Parathyroid adenoma (tissue), 2 donors: ENCODE data around the gene KCNMB2.

Experiments used
- H2AFZ ChIP-seq: fragments of 300-600 bp; sonication (generic); one replicate; pipeline ENCODE4 v1.7.0; 2017; ENCODE audit warnings: antibody characterized with exemption, mild to moderate bottlenecking
- H3K27ac ChIP-seq: fragments of 300-600 bp; sonication (generic); one replicate; pipeline ENCODE4 v1.7.0; 2017
- H3K27me3 ChIP-seq: fragments of 300-600 bp; sonication (generic); one replicate; pipeline ENCODE4 v1.7.0; 2017; ENCODE audit warnings: low read length; ENCODE audit not compliant: control insufficient read depth, insufficient read depth
- H3K36me3 ChIP-seq: fragments of 300-600 bp; sonication (generic); one replicate; pipeline ENCODE4 v1.7.0; 2017; ENCODE audit warnings: low read length; ENCODE audit not compliant: control insufficient read depth, insufficient read depth
- H3K4me1 ChIP-seq: fragments of 300-600 bp; sonication (generic); one replicate; pipeline ENCODE4 v1.7.0; 2017; ENCODE audit warnings: control low read depth
- H3K4me2 ChIP-seq: fragments of 300-600 bp; sonication (generic); one replicate; pipeline ENCODE4 v1.7.0; 2017; ENCODE audit warnings: low read length
- H3K4me3 ChIP-seq: fragments of 300-600 bp; sonication (generic); one replicate; pipeline ENCODE4 v1.7.0; 2017; ENCODE audit warnings: low read depth, low read length
- H3K79me2 ChIP-seq: fragments of 300-600 bp; sonication (generic); one replicate; pipeline ENCODE4 v1.7.0; 2017; ENCODE audit warnings: control low read depth
- H3K9ac ChIP-seq: fragments of 300-600 bp; sonication (generic); one replicate; pipeline ENCODE4 v1.7.0; 2017; ENCODE audit warnings: mild to moderate bottlenecking
- H3K9me3 ChIP-seq: fragments of 300-600 bp; sonication (generic); one replicate; pipeline ENCODE4 v1.7.0; 2017; ENCODE audit warnings: low read length; ENCODE audit not compliant: control insufficient read depth
- CTCF ChIP-seq: fragments of 300-600 bp; sonication (generic); IDR thresholded peaks from one replicate; pipeline ENCODE4 v1.7.0; 2017; ENCODE audit warnings: antibody characterized with exemption, mild to moderate bottlenecking
- donor health status: primary hyperparathyroidism.

The KCNMB2 gene

DNA sequence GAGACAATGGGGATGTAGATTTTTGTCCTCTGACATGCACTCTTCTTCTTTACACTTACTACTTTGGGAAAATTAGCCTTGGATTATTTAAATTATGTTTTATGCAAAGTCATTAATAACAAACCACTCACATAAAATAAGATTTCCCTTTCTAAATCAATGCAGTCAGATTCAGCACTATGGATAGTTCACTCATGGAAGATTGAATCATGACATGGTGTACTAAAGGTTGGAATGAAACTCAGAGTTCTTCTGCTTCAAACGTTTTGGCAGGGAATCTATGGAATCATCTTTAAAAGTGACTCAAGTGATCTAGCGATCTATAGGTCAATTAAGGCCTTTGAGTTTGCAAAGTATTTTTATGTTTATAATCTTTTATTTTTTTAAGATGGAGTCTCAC lies 154.3 kb downstream of the KCNMB2 start:
- Histone ChIP-seq H3K36me3 (no peaks in the 10 kb centered on the region), H3K27ac (no peak overlapping the region), H3K4me3 (no peak overlapping the region), H3K4me2 (no peak overlapping the region), H3K9ac (no peak overlapping the region), H3K9me3 (no peaks in the 10 kb centered on the region), H3K4me1 (no peaks in the 10 kb centered on the region), H2AFZ (no peak overlapping the region), H3K79me2 (no peaks in the 10 kb centered on the region), H3K27me3 (no peaks in the 10 kb centered on the region)
- no peak for TF ChIP-seq CTCF

- Histone ChIP-seq H3K4me3 (no peak overlapping the region), H3K27me3 (no peaks in the 10 kb centered on the region), H3K4me1 (no peaks in the 10 kb centered on the region), H3K4me2 (no peak overlapping the region), H3K27ac (no peak overlapping the region), H3K79me2 (no peaks in the 10 kb centered on the region), H3K9ac (no peak overlapping the region), H3K9me3 (no peaks in the 10 kb centered on the region), H3K36me3 (no peaks in the 10 kb centered on the region), H2AFZ (no peak overlapping the region)
- TF ChIP-seq CTCF = no peak
These were observed 163.1 kb downstream of the KCNMB2 start for GRCh38 chr3:178699364-178699763.

DNA sequence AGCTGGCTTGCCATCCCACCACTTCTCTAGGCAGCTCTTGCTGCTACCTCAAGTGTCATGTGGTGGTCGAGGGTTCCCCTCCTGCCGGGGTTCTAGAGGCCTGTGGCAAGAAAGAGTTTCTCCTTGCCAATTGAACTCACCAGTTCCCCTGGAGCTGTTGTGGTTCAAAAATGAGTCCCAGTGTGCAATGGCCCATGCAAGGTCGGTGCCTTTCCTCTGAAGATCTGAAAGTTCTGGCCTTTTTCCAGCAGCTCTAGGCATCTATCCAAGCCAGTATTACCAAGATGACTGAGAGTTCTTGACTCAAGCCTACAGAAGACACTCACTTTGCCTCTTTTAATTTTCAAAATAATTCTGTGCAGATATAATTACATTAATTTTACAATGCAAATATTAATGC lies 163.6 kb downstream of the KCNMB2 start:
- H3K9ac ChIP-seq = no peak overlapping the region
- no peaks in the 10 kb centered on the region for H3K36me3 ChIP-seq
- H3K79me2 ChIP-seq = no peaks in the 10 kb centered on the region
- H2AFZ ChIP-seq = no peak overlapping the region
- no peaks in the 10 kb centered on the region for H3K27me3 ChIP-seq
- H3K4me3 ChIP-seq = no peak overlapping the region
- H3K4me2 ChIP-seq = no peak overlapping the region
- no peaks in the 10 kb centered on the region for H3K4me1 ChIP-seq
- no peaks in the 10 kb centered on the region for H3K9me3 ChIP-seq
- no peak overlapping the region for H3K27ac ChIP-seq
- no peak for TF ChIP-seq CTCF

DNA sequence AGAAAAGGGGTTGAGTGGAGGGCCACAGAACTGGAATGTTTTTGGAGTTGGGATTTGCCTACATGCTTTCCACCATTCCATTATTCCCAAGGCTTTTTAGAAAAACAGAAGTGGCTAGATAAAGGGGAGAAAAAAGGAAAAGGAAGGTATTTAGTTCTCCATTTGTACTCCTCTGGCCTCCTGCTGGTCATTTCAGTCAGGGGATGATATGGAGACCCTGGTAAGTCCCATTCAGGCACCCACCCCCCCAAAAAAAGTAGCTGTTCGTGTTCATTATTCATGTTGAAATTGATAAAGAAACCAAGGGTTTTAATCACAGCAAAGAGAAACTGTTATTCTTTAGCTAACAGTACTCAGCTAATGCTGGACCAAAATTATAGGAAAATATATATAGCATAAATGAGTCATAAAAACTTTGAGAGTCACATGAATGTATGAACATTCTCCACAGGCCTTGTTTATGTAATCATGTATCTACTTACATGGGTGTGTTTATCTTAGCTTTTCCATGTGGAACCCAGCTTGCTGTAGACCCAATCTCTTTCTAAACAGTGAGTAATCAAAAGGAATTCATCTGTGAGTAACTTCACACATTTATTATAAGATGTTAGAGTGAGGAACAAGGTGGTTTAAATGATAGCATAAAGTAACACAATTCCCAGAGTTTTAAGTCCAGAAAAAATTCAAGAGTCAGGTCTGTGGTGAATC lies 167.2 kb downstream of the KCNMB2 start:
- no peak overlapping the region for H3K4me2 ChIP-seq
- H3K79me2 ChIP-seq = no peaks in the 10 kb centered on the region
- no peaks in the 10 kb centered on the region for H3K9me3 ChIP-seq
- H3K27me3 ChIP-seq = no peaks in the 10 kb centered on the region
- H3K36me3 ChIP-seq = no peaks in the 10 kb centered on the region
- H3K4me3 ChIP-seq = no peak overlapping the region
- H3K4me1 ChIP-seq = no peaks in the 10 kb centered on the region
- no peak overlapping the region for H3K27ac ChIP-seq
- H3K9ac ChIP-seq = no peak overlapping the region
- TF ChIP-seq CTCF = no peak
- no peak overlapping the region for H2AFZ ChIP-seq

GRCh38 chr3:178705925-178706324 lies 169.7 kb downstream of the KCNMB2 start:
- no peaks in the 10 kb centered on the region for H3K79me2 ChIP-seq
- no peak overlapping the region for H3K9ac ChIP-seq
- no peak overlapping the region for H3K27ac ChIP-seq
- H3K36me3 ChIP-seq = no peaks in the 10 kb centered on the region
- no peaks in the 10 kb centered on the region for H3K9me3 ChIP-seq
- no peak for TF ChIP-seq CTCF
- H3K4me3 ChIP-seq = no peak overlapping the region
- H3K4me2 ChIP-seq = no peak overlapping the region
- no peak overlapping the region for H2AFZ ChIP-seq
- H3K27me3 ChIP-seq = no peaks in the 10 kb centered on the region
- no peaks in the 10 kb centered on the region for H3K4me1 ChIP-seq
